Measurements from ENCODE around the gene COX17.

Gene COX17

DNA sequence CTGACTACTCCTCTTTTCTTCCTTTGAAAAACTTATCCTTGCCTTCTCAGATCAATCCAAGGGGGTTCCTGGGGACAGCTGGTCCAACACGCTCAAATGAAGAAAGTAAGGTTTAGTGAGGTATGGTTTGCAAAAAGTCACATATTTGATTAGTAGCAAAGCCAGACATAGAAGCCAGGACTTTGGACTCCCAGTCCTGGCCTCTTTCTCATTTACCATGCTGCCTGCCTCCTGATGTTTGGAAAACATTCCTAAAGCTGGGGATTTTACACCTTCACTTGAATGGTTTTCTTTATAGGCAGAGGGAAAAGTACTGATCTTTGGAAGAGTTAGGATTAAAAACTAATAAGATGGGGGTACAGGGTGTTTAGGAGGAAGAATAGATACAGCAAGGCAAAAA lies 31.4 kb downstream of the COX17 start:
- DNase-seq (ENCODE audit: low read depth in 3 of 3): no peak

DNA sequence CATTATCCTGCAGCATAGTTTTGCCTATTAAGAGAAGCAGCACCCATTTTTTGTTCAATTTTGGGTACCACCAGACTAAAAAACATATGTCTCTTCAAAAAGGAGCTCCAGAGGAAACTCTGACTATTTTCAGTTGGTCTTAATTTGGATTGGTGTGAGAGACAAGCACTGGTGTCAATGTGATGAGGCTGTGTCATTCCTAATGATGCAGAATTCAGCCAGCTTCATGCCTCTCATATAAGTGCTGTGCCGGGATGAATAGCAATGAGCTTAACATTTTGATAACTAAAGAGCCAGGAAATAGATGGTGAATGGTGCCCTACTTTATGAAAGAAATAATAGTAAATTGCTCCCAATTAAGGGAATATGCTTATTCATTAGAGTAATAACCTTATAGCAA lies 32.7 kb downstream of the COX17 start:
- no peak for DNase-seq (ENCODE audit: low read depth in 3 of 3)

DNA sequence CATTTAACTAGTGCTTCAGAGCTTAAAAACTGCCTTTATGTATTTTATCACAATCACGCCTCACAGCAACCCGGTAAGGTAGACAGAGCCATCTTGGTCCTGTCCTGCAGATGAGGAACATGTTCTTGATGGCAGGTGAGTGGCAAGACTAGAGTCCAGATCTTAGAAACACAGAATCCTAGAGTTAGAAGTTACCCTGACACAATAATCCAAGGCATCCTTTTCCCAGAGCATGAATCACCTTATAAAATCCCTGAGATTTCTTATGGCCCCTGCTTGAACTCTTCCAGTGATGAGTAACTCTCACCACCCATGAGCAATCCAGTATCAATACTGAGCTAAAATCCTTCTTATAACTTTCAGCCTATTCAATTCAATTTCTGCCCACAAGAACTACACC lies 33.7 kb downstream of the COX17 start:
- no peak for DNase-seq (ENCODE audit: low read depth in 3 of 3)

DNA sequence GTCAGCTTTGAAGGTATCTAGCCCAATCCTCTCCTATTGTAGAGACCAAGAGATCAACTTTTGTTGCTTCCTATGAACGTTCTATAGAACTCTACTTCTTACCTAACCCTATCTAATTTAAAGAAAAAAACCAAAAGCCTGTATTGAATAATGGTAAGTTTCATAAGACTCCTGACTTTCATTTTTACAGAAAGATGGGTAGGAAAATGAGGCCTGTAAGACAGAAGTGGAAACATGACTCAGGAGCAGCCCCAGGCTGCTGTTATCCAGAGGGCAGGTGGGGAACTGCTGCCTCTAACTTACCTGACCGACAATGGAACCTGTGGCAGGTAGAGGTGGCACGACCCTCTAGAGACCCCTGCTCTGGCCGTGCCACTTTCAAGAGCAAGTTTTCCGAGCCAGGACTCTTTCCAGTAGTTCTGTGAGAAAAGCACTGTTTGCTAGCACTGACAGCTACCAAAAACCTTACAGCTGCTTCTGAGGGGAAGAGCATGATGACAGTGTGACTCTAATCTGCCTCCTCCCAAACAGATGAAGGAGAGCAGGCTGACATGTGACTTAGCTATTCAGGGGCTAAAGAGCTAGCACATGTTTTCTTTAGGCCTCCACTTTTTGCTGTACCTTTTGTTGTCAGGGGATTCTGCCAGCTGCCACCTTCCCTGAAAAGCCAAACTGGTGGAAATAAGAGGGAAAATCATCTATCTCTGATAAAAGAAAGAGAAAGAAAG lies 34.3 kb downstream of the COX17 start:
- DNase-seq (ENCODE audit: low read depth in 3 of 3): no peak

DNA sequence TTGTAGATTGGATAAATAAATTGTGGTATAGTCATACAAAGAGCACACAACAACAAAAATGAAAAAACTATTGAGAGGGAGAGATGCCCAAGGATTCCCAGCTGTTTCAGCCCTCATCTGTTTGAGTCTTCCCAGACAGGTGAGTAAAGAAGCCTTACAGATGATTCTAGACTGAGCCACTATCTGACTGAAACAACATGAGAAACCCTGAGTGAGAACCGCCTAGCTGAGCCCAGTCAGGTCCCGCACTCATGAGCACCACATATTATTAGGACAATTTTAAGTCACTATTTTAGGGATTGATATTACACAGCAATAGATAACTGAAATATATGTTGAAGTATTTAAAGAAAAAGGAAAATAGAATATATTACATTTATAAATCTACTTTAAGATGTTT lies 35.8 kb downstream of the COX17 start:
- no peak for DNase-seq (ENCODE audit: low read depth in 3 of 3)

DNA sequence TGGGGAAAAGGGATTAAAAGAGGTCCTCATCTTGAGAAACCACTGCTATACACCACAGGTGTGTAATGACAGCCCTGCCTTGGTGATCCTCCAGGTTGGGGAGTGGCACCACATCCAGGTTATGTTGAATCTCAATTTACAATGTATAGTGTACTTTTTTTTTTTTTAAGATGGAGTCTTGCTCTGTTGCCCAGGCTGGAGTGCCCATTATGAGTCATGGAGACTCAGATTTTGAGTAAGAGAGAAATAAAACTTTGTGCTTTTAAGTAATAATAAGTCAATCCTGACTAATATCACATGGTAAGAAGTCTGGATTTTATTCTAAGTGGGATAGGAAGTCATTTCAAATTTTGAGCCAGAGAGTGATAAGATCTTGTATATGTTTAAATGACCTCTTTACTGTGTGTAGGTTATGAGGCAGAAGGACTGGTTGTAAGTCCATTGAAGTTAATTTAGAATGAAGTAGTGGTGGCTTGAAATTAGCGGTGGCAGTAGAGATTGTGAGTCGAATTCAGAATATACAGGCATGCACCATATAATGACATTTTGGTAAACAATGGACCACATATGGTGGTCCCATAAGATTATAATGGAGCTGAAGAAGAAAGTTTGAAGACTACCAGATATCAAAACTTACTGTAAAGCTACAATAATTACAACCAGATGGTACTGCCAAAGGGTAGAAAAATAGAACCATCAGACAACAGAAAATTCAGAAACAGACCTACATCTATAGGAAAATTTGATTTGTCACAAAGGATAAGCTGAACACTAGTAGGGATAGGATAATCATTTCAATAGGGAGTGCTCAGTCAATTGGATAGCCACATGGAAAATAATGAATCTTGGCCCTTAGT lies 37.5 kb downstream of the COX17 start:
- DNase-seq (ENCODE audit: low read depth in 3 of 3): no peak

DNA sequence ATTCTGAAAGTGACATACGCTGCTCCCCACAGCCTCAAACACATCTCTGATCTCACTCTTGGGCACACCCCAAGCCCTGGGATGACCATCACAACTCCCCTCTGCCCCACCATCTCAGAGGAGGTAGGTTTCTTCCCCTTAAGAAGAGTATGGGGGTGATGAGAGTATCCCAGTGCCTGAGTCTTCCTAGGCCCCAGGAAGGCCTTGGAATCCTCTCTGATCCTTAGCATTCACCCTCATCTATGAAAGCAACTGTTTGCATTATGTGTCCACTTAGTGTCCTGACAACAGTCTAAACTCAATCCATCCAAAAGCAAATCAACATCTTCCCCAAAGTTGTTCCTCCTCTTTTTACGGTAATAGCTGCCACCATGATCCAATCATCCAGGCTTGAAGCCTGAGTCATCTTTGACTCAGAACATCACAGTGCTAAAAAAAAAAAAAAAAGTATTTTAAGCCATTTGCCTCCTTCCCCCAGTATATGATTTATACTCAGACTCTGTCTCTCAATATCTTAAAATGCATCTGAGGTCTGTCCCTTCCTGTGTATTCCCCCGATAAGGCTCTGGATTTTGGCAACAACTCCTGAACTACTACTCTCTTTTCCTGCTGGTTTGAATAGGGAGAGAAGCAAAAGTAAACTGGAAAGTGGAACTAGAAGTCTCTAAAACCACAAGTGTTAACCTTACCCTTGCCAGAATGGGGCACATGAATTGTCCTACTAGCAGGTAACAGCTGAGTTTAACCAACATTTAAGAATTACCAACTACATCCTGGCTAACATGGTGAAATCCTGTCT lies 39.3 kb downstream of the COX17 start:
- no peak for DNase-seq (ENCODE audit: low read depth in 3 of 3)

DNA sequence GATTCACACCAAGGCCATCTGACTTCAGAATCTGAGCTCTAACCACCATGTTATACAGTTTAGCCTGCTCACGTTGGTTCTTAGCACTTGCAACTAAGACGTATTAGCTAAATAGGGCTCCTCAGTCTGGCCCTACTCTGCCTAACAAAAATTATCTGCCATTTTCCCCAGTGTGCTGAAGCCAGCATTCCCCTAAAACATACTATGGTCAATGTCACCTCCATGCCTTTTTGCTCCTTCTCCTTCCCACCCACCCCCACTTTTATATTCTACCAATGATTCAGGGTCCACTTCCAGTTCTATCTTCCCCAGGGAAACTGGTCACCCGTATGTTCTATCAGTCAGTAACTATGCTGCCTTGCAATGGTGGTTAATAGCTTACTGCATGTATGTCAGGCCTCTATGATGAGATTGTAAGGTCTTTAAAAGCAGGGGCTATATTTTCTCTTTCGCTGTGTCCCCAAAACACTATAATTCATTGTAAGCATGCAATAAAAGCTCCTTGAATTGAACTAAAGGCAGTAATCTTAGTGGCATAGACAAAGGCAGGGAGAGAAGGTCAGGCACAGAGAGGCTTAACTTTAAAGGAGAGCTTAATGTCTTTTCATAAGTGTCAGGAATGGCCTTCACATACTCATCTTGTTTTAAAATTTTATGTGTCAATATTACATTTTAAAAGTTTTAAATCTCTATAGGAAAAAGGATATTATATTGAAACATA lies 40.2 kb downstream of the COX17 start:
- DNase-seq (ENCODE audit: low read depth in 3 of 3): no peak

DNA sequence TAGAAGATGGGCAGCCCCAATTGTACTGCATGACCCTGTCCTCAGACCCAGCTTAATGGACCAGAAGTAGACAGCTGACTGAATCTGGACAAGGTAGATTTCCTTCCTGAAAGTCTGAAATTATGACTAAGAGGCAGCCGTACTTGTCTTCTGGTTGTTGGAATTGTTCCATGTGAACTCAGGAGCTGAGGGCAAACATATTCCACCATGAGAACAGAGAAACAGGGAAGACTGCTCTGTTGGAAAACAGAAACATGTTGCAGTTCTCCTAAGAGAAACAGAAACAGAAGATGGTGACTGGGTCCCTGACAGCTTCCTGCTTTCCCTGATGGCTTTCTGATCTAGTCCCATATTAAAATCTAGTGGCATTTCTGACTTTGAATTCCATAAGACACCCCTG lies 41.0 kb downstream of the COX17 start:
- DNase-seq (ENCODE audit: low read depth in 3 of 3): no peak

DNA sequence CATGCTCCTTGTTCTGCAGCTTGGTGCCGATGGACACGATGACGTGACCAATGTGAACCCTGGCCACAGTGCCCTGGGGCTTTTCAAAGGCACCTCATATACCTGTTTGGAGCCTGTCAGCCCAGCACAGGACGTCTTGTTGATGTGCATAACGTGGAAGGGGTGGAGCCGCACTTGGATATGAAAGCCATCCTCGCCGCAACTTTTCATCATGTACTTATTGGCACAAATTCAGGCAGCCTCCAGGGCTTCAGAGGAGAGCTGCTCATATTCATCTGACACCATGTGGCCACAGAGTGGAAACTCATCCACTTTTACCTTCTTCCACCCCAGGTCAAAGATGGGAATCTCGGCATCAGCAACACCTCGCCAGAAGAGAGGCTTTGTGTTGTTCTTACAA lies 41.5 kb downstream of the COX17 start:
- DNase-seq (ENCODE audit: low read depth in 3 of 3): no peak

DNA sequence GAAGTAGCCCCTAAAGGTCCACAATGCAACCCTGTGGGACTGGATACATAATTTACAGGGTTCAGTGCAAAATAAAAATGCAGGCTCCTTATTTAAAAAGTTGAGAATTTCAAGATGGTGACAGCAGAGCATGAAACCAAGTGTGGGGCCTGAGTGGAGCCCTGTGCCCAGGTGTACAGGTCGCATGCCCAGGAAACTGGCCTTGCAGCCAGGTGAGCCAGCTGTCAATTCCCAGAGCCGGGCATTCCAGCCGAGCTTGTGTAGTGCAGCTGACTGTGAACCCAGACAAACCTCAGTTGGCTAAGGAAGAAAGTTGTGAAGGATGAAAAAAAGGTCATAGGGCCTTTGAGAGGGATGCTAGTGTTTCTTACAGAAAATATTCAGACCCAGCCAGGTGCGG lies 44.4 kb downstream of the COX17 start:
- DNase-seq (ENCODE audit: low read depth in 3 of 3): no peak

DNA sequence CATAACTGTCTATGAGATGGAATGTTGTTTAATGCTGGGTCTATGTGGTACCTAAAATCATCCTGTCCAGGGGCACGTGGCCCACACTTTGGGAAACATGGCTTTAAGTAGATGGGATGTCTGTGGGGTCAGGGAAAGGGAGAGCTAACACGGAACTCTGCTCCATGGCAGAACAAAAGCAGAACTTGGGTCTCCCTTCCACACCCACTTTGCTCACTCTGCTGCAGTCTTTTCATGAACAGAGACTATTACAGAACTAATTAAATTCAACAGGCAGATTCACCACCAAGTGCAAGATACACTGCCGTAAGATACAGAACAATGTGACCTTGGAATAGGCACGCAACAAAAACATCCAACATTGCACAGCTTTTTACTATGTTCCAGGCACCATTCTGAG lies 45.0 kb downstream of the COX17 start:
- DNase-seq (ENCODE audit: low read depth in 3 of 3): no peak

DNA sequence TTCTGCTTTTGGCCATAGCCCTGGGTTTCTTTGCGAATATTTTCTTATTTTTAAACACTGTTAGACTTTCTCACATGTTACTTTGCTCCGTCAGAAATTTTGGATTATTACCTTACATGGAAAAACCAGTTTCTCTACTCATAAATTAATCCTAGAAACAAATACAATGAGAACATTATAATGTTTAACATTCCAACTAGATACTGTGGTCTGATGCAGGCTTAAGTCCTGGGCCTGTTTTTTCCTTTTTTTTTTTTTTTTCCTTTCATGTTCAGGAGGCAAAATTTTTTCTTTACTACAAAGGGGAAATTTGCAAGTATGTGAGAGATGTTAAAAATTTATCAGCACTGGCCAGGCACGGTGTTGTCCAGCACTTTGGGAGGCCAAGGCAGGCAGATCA lies 45.7 kb downstream of the COX17 start:
- no peak for DNase-seq (ENCODE audit: low read depth in 3 of 3)

DNA sequence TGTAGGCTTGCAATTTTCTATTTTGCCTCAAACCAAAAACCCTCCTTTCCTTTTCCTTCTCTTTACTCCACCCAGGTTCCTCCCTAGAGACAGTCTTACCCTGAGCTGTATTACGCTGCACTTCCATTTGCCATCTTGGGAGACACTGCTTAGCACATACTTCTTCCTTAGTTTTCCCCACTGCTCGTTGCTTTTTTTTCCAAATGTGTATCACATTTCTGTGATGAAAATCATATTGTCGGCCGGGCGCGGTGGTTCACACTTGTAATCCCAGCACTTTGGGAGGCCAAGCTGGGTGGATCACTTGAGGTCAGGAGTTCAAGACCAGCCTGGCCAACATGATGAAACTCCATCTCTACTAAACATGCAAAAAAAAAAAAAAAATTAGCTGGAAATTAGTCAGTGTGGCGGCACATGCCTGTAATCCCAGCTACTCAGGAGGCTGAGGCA lies 46.3 kb downstream of the COX17 start:
- no peak for DNase-seq (ENCODE audit: low read depth in 3 of 3)

DNA sequence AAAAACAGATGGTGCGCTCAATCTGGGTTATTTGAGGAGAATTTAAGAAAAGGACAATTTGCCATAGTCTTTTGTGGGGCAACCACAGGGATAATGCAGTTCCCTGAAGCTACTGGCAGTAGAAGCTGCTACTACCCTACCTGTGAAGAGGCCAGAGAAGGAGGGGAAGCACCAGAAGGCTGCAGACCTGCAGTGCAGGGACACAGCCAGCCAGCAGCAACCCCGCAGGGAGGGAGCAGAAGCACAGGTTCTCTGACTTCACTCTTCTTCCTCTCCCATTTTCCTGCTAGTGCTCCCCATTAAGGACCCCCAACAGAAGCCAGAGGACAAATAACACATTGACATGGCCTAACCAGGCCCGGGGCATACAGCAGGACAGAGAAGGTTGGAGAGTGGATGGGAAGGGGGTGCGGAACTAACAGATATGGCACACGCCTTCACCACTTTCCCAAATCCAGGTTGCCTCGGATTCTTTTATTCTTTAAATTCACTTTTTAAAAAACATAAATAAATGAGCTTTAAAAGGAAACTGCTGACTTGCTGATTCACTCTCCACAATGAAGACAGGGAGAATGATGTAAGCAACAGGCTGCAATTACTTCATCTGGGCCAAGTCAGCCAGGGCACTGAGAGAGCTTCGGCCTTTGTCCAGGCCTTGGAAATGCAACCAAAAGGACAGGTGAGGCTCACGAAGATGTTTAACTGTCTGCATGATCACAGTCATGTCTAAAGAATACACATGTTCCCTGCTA lies 46.9 kb downstream of the COX17 start:
- no peak for DNase-seq (ENCODE audit: low read depth in 3 of 3)

DNA sequence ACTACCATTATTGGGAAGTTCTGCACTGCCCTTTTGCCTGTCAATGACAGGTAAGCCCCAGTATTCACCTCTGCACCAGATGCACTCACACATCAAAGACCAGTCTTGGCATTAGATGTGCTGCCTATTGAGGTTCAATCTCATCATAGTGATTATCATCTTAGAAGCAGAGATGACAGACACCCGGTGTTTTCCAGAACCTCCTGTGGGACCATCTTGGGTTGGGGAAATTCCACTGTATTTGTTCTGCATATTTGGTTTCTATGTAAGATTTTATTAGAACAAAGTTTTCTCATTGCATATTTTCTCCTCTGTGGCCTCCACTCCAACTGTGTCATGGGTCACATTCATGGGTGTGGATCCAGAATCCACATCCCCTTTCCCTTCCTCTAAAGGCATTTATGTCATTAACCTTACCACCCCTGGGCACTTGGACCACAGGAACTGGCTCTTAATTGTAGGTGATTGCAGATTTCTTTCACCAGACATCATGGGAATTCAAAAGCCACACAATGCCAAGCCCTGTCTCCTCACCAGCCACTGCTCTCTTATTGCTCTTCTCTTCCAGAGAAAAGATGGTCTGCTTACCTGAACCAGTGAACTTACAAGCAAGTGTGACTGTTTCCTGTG lies 48.3 kb downstream of the COX17 start:
- no peak for DNase-seq (ENCODE audit: low read depth in 3 of 3)

DNA sequence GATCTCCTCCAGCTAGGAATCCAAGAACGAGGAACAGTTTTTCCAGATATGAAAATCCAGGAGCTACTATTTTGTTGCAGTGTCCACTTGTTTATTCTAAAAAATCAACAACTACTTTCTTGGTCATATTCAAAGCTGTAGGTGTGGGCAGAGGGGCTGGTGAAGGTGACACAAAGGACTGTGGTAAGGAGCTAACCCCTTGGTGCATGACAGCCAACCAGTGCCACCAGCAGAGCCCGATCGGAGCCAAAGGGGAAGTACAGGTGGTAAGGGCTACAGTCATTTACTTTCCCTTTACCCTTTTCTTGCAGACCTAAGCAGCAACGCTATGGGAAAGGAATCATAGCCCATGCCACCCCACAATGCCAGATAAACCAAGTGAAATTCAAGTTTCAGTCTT lies 48.8 kb downstream of the COX17 start:
- DNase-seq (ENCODE audit: low read depth in 3 of 3): no peak

DNA sequence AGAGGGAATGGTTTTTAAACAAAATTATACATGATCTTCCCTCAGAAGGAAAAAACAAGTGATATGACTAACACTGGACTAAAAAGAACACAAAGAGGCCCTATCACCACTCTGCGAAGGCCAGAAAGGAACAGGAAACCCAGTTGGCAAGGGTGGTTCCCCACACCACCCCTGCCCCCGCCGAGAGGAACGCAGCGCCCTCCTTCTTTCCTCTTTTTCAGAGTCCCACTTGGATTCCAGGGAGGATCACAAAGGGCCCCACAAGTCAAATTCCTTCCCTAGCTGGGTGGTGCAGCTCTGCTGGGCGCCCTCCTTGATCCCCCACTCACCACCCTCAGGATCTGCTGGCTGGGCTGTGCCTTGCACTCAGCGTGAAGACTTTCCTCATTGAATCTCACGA lies 49.7 kb downstream of the COX17 start:
- DNase-seq (ENCODE audit: low read depth in 3 of 3): no peak

DNA sequence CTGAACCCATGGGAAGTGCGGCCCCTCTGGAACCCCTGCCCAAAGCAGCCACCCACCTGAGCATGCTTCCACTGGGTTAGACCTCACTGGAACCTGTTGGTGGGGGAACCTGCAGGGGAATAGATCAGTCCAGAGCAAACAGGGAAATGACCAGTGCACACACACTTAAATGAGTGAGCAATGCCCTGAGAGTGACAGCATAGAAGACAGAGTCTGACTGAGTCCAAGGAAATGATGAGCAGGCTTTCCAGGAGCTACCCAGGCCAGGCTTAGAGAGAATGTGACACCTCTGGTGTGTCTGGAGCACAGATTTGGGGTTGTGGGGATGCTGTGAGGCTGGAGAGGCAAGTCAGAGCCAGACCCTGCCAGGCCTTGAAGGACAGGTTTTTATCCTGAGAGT lies 51.0 kb downstream of the COX17 start:
- no peak for DNase-seq (ENCODE audit: low read depth in 3 of 3)

DNA sequence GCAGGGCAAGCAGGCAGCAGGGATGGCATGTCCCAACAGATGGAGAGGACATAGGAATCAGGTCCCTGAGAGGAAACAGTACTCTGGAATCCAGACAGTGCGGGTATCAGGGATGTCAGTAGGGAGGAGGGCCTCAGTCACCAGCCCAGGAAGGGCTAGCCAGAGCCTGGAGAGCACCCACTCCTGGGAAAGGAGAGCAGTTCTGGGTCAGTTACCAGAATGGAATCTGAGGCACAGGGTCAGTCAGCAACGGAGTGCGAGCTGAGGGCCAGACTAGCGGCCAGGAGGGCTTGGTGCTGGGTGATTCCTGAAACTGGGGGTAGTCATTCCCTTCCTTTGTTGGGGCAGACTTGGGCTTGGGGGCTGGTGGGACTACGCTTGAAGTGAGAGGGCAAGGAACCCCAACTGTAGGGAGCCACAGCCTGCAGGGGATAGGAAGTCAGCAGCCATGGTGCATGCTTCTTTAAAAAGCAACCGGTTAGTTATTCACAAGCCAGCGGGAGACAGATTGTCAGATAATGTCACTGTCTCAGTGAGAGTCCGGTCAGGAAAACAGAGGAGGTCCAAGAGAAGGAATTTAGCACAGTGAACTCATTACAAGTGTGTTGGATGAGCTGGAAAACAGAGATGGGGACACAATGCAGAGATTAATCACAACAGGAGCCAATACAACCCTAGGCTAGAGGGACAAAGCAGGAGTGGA lies 51.6 kb downstream of the COX17 start:
- no peak for DNase-seq (ENCODE audit: low read depth in 3 of 3)

Data from stimulated activated CD4-positive, alpha-beta T cell treated with anti-CD3 and anti-CD28 coated beads, TNF-alpha, amount 100 ng/mL, for 4 hours (primary cell).